ENCODE results near the gene PPIB.
"Not testable (repeated sequence)": the region's sequence is repeated elsewhere in the genome, so short reads cannot be mapped to it uniquely, and the experiment has no call there.

PPIB gene

GRCh38 chr15:64110108-64110701, 52.6 kb downstream of the PPIB start:
- DNase-seq (ENCODE audit: low spot score): not testable (repeated sequence)

GRCh38 chr15:64107337-64107736, 55.5 kb downstream of the PPIB start:
- DNase-seq (ENCODE audit: low spot score): no peak
